HG03139 (cell line): ENCODE data around the gene ALAS1.

ENCODE experiments used
- ATAC-seq: cut with Tn5 transposase; IDR thresholded peaks from one replicate; pipeline ENCODE4 v1.9.1; 2021; ENCODE audit not compliant: unreplicated experiment

Gene ALAS1

DNA sequence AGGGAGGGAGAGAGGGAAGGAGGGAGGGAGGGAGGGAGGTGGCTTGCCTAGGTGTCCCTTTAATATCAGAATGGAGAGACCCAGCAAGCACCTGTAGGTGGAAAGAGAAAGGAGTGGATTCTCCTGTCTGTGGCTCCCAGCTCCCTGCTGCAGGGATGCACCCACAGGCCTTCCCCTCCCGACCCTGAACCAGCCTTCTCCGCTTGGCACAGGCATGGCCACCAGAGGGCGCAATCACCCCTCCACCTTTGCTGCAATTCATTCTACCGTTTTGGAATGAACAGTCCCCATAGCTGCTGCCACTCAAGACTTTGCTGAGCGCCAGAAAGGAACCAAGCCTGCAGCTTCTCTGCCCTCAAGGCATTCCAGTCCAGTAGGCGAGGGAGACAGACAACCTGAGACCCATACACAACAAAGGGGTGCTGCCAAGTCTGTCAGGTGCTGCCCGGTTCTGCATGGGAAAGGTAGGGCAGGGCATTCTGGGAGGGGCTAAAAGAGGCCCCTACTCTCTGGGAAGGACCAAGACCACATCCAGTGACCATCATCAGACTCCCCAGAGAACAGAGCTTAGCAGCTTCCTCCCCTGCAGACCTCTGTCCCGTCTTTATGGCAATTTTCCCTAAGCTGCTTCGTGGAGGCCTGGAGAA, 22.5 kb downstream of the ALAS1 start:
- ATAC-seq: peak; percentile 46

- no peak for ATAC-seq
Observed at GRCh38 chr3:52221141-52221562, 23.2 kb downstream of the ALAS1 start.

- ATAC-seq: no peak
Observed at GRCh38 chr3:52221563-52222318, 23.8 kb downstream of the ALAS1 start.

GRCh38 chr3:52222319-52223221, 24.6 kb downstream of the ALAS1 start:
- no peak for ATAC-seq

- ATAC-seq: no peak
Observed at GRCh38 chr3:52223449-52224408, 25.8 kb downstream of the ALAS1 start.

DNA sequence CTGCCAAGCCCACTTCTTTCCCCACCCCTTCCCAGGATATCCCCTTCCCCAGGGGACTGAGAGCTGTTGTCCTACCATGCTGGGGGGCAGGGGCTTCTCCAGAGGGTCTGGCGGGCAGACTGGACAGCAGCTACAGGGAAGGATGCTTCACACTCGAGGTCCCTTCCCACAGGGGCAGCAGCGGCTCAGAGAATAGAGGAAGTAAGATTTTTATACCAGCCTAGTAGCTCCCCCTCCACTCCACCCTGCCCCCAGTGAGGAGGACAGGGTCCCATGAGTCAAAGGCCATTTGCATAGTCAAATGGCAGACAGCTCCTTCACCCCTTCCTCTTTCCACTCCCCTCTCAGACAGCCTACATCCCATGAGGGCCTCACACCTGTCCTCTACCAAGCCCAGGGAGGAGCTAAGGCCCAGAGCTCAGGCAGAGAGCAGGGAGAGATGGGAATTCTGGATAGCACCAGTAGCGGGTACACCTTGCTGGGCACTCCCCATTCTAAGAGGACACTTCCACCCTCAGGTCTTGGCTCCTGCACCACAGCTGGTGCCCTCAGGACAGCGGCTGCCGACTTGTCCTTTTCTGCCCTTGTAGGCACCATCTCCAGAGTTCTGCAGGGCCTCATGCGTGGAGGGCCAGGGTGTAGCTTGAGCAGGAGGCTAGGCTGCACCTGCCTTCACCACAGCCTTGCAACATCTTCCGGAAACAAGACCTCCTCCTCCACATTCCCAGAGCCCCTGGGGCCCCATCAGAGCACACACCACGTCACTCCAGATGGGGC, 27.7 kb downstream of the ALAS1 start, which contains the start of gene TLR9:
Gene TLR9 (minus strand): TSS at position 194 of the 777 bp plus-strand sequence. CDS start 116 bp downstream, at position 78.
- ATAC-seq: peak; percentile 73

- no peak for ATAC-seq
Observed at GRCh38 chr3:52226229-52226817, 28.4 kb downstream of the ALAS1 start.

DNA sequence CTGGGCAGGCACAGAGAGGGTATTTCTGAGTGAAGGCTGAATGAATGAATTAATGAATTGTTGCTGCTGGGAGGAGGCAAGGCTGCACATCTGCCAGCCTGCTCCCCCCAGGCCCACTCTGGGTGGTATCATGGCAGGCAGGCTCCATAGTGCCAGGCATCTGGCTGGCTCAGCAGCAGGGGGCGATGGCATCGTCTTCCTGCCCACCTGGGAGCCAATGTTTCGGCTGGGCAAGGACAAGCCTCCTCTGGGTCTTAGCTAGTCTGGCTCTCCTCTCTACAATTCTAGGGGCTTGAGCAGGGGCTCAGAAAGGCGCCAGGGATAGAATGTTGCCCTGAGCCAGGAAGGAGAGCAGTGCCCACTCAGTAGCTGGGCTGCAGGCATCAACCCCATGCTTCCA, 29.2 kb downstream of the ALAS1 start:
- ATAC-seq: no peak

GRCh38 chr3:52227766-52228165, 29.8 kb downstream of the ALAS1 start:
- no peak for ATAC-seq

- ATAC-seq: no peak
Observed at GRCh38 chr3:52228266-52228665, 30.3 kb downstream of the ALAS1 start.

GRCh38 chr3:52228751-52229291, 30.9 kb downstream of the ALAS1 start:
- ATAC-seq: no peak

DNA sequence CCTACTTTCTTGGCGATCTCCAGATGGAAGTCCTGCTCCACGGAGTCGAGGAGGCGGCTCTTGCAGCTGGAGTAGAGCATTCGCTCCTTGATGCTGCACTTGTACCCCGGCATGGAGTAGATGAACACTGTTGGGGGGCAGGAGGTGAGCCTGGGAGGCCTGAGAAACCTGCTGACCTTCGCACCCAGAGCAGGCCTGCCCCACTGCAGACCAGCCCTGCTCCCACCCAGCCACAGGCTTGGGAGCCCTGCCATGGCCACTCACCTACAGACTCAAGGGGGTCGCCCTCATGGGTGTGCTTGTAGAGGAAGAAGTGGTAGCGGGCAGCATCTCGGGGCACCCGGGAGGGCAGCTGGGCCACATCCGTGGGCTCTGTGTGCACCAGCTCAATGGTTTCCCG, 31.7 kb downstream of the ALAS1 start:
- ATAC-seq: no peak

GRCh38 chr3:52230461-52230860, 32.5 kb downstream of the ALAS1 start:
- no peak for ATAC-seq

DNA sequence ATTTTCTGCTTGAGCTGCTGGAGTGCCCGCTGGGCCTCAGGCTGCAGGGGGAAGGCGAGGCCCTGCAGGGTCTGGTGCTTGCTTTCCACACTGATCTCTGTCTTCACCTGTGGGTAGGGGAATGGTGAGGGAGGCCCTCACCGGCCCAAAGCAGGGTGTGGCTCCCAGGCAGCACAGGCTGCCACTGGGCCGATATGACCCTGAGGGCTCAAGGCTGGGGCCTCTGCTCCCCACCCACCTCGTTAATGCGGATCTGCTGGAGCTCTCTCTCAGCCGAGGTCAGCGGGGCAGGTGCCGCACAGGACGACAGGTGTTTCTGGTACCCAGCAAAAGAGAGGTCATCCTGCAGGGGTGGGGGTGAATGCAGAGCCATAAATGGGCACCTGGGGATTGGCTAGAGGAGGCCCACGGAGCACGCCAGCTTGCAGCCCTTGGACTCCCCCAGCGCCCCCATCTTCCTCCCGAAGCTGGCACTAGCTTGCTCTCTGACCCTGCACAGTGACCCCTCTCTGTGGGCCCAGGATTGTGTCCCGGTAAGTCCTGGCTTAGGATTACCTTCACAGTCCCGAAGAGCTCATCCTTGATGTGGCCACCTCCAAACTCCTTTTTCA, 33.0 kb downstream of the ALAS1 start:
- no peak for ATAC-seq

- ATAC-seq: no peak
Observed at GRCh38 chr3:52231502-52232278, 33.7 kb downstream of the ALAS1 start.

- ATAC-seq: no peak
Observed at GRCh38 chr3:52232279-52233107, 34.5 kb downstream of the ALAS1 start.

GRCh38 chr3:52233108-52233591, 35.2 kb downstream of the ALAS1 start:
- no peak for ATAC-seq
